GF-D8 (cell line): ENCODE results near the gene LDLR.
"Not testable (repeated sequence)": the region's sequence is repeated elsewhere in the genome, so short reads cannot be mapped to it uniquely, and the experiment has no call there.

ENCODE experiments used
- DNase-seq: peaks from one replicate; lab custom pipeline; 2025; lab: John Stamatoyannopoulos, UW

LDLR gene

GRCh38 chr19:11105014-11105636 lies 15.9 kb downstream of the LDLR start:
- DNase-seq, result no peak

- DNase-seq, result no peak
Observed at GRCh38 chr19:11106477-11106876, 17.2 kb downstream of the LDLR start.

- no peak for DNase-seq
Observed at GRCh38 chr19:11108746-11109145, 19.5 kb downstream of the LDLR start.

GRCh38 chr19:11111117-11111770 lies 22.0 kb downstream of the LDLR start:
- no peak for DNase-seq

- no peak for DNase-seq
Observed at GRCh38 chr19:11111771-11112144, 22.5 kb downstream of the LDLR start.

- DNase-seq, result no peak
Observed at GRCh38 chr19:11113140-11113708, 24.0 kb downstream of the LDLR start.

GRCh38 chr19:11115042-11115441 lies 25.8 kb downstream of the LDLR start:
- DNase-seq, result no peak

GRCh38 chr19:11115895-11116446 lies 26.7 kb downstream of the LDLR start:
- DNase-seq, result no peak

- DNase-seq, result no peak
Observed at GRCh38 chr19:11116507-11116906, 27.2 kb downstream of the LDLR start.

GRCh38 chr19:11121963-11122362 lies 32.7 kb downstream of the LDLR start:
- DNase-seq, result not testable (repeated sequence)

- DNase-seq, result no peak
Observed at GRCh38 chr19:11123114-11123513, 33.9 kb downstream of the LDLR start.

GRCh38 chr19:11124157-11124556 lies 34.9 kb downstream of the LDLR start:
- not testable (repeated sequence) for DNase-seq

- DNase-seq, result no peak
Observed at GRCh38 chr19:11125994-11126685, 36.9 kb downstream of the LDLR start.

- DNase-seq, result no peak
Observed at GRCh38 chr19:11127905-11128304, 38.6 kb downstream of the LDLR start.

GRCh38 chr19:11130824-11131455 lies 41.7 kb downstream of the LDLR start:
- no peak for DNase-seq

GRCh38 chr19:11131471-11131870 lies 42.2 kb downstream of the LDLR start:
- no peak for DNase-seq

- no peak for DNase-seq
Observed at GRCh38 chr19:11136400-11137101, 47.3 kb downstream of the LDLR start.

GRCh38 chr19:11137542-11138384 lies 48.5 kb downstream of the LDLR start:
- peak; percentile 26 for DNase-seq

GRCh38 chr19:11138601-11139300 lies 49.5 kb downstream of the LDLR start:
- DNase-seq, result no peak

- DNase-seq, result not testable (repeated sequence)
Observed at GRCh38 chr19:11140023-11140538, 50.8 kb downstream of the LDLR start.
